ENCODE results near the gene SLC38A5. TPM values are rescaled to one million over a fixed set of nuclear protein-coding genes. Genes with fewer than 3 reads are reported as not detected.
A peak's percentile ranks its signal among the peaks of the same experiment; 100 is the strongest.

Gene SLC38A5
- total RNA-seq, 1 experiment from 2014 or later = 0.33 TPM

DNA sequence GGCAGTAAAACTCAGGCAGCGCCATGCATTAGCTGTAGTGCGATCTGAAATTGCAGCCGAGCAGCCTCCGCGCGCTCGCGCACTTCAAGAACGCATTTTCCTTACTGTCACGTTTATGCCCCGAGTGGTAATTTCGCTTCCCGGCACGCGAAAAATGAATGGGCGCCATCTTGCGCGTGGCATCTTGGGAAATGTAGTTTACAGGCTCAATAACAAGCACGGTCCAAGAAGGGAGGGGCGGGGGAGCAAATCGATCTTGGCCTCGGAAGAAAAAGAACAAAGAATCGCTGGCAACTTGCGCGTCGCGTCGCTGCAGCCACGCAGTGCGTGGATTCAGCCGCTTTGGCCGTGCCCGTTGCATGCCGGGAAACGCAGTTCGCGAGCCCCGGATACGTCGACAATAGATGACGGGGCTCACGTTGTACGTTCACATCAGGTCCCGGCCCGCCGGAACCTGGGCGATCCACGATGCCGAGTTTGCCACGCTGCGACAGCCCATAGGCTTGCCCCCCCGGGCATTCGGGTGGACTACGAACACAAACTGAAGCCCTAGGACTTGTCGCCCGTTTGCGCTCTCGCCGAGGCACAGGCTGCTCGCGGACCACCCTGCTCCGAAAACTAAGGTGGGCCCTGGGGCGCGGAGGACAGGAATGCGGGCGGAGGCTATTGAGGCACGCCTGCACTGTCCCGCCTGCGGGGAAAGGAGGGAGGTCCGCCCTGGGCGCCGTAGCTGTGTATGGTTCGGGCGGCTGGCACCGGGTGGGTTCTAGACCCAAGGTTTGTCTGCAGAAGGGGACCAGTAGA, 5.9 kb upstream of the SLC38A5 start, which contains the start of gene FTSJ1:
Gene FTSJ1 (plus strand): TSS at position 426 of the 804 bp plus-strand sequence. CDS start 1,849 bp downstream, outside the sequence.
- BruUV-seq (replicated peaks) = TSS peak; percentile 74

DNA sequence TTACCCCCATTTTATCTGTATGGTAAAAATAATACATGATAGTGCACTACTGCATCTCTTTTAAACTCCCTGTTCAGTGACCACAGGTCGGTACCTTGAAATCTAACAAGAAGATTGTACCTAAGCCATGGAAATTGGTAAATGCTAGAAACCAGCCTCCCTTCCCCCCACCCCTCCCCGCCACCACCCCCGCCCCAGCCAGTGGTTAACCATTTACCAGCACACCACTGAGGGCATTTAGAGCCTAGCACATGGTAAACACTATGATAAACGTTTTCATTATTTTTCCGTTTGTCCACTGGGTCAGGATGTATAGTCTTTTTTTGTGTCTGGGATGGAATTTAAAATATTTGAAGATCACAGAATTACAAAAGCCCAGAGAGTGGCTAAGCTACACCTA, 5.2 kb upstream of the SLC38A5 start:
- Mint-ChIP-seq H3K4me3 (ENCODE audit: low read depth, unreplicated experiment) (peak overlapping the region; percentile 78), H3K27me3 (ENCODE audit: unreplicated experiment) (peaks cover 1% of the 10 kb centered on the region), H3K9me3 (ENCODE audit: low read depth, unreplicated experiment) (no peaks in the 10 kb centered on the region), H3K36me3 (ENCODE audit: insufficient read depth, unreplicated experiment) (peaks cover 49% of the 10 kb centered on the region), H3K27ac (ENCODE audit: unreplicated experiment) (peak overlapping the region; percentile 97), H3K4me1 (ENCODE audit: low read depth, unreplicated experiment) (peaks cover 32% of the 10 kb centered on the region)
- BruUV-seq (replicated peaks) = no TSS peak
- TF ChIP-seq, protein P1, sequence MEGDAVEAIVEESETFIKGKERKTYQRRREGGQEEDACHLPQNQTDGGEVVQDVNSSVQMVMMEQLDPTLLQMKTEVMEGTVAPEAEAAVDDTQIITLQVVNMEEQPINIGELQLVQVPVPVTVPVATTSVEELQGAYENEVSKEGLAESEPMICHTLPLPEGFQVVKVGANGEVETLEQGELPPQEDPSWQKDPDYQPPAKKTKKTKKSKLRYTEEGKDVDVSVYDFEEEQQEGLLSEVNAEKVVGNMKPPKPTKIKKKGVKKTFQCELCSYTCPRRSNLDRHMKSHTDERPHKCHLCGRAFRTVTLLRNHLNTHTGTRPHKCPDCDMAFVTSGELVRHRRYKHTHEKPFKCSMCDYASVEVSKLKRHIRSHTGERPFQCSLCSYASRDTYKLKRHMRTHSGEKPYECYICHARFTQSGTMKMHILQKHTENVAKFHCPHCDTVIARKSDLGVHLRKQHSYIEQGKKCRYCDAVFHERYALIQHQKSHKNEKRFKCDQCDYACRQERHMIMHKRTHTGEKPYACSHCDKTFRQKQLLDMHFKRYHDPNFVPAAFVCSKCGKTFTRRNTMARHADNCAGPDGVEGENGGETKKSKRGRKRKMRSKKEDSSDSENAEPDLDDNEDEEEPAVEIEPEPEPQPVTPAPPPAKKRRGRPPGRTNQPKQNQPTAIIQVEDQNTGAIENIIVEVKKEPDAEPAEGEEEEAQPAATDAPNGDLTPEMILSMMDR (IDR thresholded peaks at IDR 0.05; ENCODE audit: unreplicated experiment) = no peak
- peak; percentile 31 for DNase-seq
- CTCF ChIA-PET = interaction anchor here (1.5 kb wide), 2 partner anchors 19 to 64 kb away, joined by 4 to 10 read pairs; partner anchors contain the start of gene TBC1D25
- intact Hi-C loops (cut with micrococcal nuclease; ENCODE audit: unreplicated experiment) = no loop called here

More for the DNA sequence above, 5.9 kb upstream of the SLC38A5 start, which contains the start of gene FTSJ1:
- peak within 1 kb of the TSS; percentile 78 for H3K4me3 Mint-ChIP-seq (ENCODE audit: low read depth, unreplicated experiment)
- intact Hi-C loops (cut with micrococcal nuclease; ENCODE audit: unreplicated experiment) = no loop called here
- H3K27me3 Mint-ChIP-seq (ENCODE audit: unreplicated experiment) = no peaks in the 10 kb centered on the region
- TF ChIP-seq, protein P1 (IDR thresholded peaks at IDR 0.05; ENCODE audit: unreplicated experiment) = no peak
- H3K27ac Mint-ChIP-seq (ENCODE audit: unreplicated experiment) = peak within 1 kb of the TSS; percentile 97
- peaks cover 54% of the 10 kb centered on the region for H3K36me3 Mint-ChIP-seq (ENCODE audit: insufficient read depth, unreplicated experiment)
- CTCF ChIA-PET = no interaction called here
- H3K4me1 Mint-ChIP-seq (ENCODE audit: low read depth, unreplicated experiment) = peaks cover 32% of the 10 kb centered on the region
- no peaks in the 10 kb centered on the region for H3K9me3 Mint-ChIP-seq (ENCODE audit: low read depth, unreplicated experiment)
- peak; percentile 85 for DNase-seq

DNA sequence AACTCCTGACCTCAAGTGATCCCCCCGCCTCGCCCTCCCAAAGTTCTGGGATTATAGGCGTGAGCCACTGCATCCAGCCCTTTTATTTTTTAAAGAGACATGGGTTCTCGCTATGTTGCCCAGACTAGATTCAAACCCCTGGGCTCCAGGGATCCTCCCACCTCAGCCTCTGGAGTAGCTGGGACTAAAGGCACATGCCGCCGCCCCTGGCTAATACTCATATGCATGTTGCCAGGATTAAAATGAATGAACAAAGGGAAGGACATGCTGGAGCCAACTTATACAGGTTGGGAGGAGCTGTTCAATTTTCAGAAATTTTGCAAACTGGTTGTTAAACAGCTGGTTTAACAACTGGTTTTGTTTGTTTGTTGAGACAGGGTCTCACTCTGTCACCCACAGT, 4.5 kb upstream of the SLC38A5 start:
- intact Hi-C loops (cut with micrococcal nuclease; ENCODE audit: unreplicated experiment) = no loop called here

DNA sequence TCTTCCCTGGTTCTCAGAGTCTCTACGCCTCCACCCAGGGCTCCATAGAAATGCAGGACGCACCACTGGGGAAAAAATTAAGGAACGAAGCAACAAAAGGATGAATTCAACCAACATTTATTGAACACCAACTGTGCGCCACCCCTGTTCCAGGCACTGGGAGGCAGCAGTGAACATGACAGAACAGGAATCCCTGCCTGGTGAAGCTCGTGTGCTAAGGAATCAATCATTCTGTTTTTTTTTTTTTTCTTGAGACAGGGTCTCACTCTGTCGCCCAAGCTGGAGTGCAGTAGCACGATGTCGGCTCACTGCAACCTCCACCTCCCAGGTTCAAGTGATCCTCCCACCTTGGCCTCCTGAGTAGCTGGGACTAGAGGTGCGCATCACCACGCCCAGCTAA, 4.1 kb upstream of the SLC38A5 start:
- Mint-ChIP-seq H3K4me3 (ENCODE audit: low read depth, unreplicated experiment) (no peak overlapping the region), H3K36me3 (ENCODE audit: insufficient read depth, unreplicated experiment) (peaks cover 37% of the 10 kb centered on the region), H3K27ac (ENCODE audit: unreplicated experiment) (no peak overlapping the region), H3K4me1 (ENCODE audit: low read depth, unreplicated experiment) (peaks cover 28% of the 10 kb centered on the region), H3K9me3 (ENCODE audit: low read depth, unreplicated experiment) (no peaks in the 10 kb centered on the region), H3K27me3 (ENCODE audit: unreplicated experiment) (peaks cover 13% of the 10 kb centered on the region)
- intact Hi-C loops (cut with micrococcal nuclease; ENCODE audit: unreplicated experiment) = no loop called here
- DNase-seq = peak; percentile 47
- TF ChIP-seq, protein P1 (IDR thresholded peaks at IDR 0.05; ENCODE audit: unreplicated experiment) = peak; percentile 13
- no TSS peak for BruUV-seq (replicated peaks)
- CTCF ChIA-PET = interaction anchor here (1.2 to 1.5 kb wide), 3 partner anchors 20 to 389 kb away, joined by 3 to 10 read pairs (median 4); partner anchors contain the start of gene TBC1D25

More for the DNA sequence above, 4.5 kb upstream of the SLC38A5 start:
- BruUV-seq (replicated peaks) = no TSS peak
- H3K27me3 Mint-ChIP-seq (ENCODE audit: unreplicated experiment) = peaks cover 9% of the 10 kb centered on the region
- peaks cover 32% of the 10 kb centered on the region for H3K4me1 Mint-ChIP-seq (ENCODE audit: low read depth, unreplicated experiment)
- TF ChIP-seq, protein P1 (IDR thresholded peaks at IDR 0.05; ENCODE audit: unreplicated experiment) = no peak
- peak overlapping the region; percentile 78 for H3K4me3 Mint-ChIP-seq (ENCODE audit: low read depth, unreplicated experiment)
- peaks cover 42% of the 10 kb centered on the region for H3K36me3 Mint-ChIP-seq (ENCODE audit: insufficient read depth, unreplicated experiment)
- no peaks in the 10 kb centered on the region for H3K9me3 Mint-ChIP-seq (ENCODE audit: low read depth, unreplicated experiment)
- DNase-seq = no peak
- peak overlapping the region; percentile 97 for H3K27ac Mint-ChIP-seq (ENCODE audit: unreplicated experiment)
- CTCF ChIA-PET = interaction anchor here (1.2 to 1.5 kb wide), 3 partner anchors 20 to 389 kb away, joined by 3 to 10 read pairs (median 4); partner anchors contain the start of gene TBC1D25

All from Calu3 (cell line).